ENCODE measurements around the gene SYNPO2.

Gene SYNPO2, protein sequence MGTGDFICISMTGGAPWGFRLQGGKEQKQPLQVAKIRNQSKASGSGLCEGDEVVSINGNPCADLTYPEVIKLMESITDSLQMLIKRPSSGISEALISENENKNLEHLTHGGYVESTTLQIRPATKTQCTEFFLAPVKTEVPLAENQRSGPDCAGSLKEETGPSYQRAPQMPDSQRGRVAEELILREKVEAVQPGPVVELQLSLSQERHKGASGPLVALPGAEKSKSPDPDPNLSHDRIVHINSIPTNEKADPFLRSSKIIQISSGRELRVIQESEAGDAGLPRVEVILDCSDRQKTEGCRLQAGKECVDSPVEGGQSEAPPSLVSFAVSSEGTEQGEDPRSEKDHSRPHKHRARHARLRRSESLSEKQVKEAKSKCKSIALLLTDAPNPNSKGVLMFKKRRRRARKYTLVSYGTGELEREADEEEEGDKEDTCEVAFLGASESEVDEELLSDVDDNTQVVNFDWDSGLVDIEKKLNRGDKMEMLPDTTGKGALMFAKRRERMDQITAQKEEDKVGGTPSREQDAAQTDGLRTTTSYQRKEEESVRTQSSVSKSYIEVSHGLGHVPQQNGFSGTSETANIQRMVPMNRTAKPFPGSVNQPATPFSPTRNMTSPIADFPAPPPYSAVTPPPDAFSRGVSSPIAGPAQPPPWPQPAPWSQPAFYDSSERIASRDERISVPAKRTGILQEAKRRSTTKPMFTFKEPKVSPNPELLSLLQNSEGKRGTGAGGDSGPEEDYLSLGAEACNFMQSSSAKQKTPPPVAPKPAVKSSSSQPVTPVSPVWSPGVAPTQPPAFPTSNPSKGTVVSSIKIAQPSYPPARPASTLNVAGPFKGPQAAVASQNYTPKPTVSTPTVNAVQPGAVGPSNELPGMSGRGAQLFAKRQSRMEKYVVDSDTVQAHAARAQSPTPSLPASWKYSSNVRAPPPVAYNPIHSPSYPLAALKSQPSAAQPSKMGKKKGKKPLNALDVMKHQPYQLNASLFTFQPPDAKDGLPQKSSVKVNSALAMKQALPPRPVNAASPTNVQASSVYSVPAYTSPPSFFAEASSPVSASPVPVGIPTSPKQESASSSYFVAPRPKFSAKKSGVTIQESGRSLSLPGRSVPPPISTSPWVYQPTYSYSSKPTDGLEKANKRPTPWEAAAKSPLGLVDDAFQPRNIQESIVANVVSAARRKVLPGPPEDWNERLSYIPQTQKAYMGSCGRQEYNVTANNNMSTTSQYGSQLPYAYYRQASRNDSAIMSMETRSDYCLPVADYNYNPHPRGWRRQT

DNA sequence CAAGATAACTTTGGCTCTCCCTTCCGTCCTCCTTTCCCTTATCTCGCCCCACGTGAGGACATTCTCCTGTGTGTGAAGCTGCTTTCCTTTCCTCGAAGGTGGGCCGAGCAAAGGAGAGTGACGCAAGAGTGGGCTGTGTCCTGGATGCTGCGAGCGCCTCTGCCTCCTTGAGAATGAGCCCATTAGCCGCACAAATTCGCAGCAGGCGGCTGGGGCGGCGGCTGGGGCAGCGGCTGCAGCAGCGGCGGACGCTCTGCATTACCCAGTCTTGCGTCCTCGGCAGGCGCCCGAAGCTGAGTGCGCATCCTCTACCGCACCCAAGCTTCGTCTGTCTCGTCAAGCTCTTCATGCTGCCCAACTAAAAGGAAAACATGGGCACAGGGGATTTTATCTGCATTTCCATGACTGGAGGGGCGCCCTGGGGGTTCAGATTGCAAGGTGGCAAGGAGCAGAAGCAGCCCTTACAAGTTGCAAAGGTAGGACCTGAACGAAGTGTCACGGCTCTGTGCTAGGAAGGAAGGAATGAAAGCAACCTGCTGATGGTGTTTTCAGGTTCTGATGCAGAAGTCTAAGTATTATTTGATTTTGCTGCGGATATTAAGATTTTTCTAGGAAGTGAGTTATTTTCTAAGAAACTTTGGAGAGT is at the start of gene SYNPO2:
Gene SYNPO2, plus strand, starts transcription at position 189 of the 646 bp plus-strand sequence. Its CDS starts 183 bp downstream, at position 372.
- peak; percentile 93 for DNase-seq (ENCODE audit: low read depth, low spot score)

DNA sequence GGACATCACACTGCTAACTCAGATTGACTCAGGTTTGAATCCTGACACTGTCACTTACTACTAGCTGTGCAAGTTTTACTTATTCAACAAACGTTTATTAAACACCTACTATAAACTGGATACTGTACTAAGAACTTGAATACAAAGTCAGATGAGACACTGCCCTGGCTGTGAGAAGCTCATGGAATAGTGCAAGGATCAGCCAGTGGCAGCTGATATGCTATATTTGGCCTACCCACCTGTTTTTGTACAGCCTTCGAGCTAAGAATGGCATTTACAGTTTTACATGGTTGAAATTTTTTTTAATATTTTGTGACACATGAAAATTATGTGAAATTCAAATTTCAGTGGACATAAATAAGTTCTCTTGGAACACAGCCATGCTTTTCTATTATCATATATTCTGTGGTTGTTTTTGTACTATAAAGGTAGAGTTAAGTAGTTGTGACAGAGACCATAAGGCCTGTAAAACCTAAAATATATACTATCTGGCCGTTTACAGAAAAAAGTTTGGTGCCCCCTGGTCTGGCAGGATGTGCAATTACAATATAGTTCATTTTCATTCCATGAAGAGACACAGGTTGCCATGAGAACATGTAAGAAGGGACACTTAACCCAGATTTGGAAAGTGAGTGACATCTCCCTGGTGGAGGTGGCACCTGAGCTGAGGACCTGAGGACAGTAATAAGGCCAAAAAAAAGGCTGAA is 49.3 kb upstream of the SYNPO2 start:
- no peak for DNase-seq (ENCODE audit: low read depth, low spot score)

DNA sequence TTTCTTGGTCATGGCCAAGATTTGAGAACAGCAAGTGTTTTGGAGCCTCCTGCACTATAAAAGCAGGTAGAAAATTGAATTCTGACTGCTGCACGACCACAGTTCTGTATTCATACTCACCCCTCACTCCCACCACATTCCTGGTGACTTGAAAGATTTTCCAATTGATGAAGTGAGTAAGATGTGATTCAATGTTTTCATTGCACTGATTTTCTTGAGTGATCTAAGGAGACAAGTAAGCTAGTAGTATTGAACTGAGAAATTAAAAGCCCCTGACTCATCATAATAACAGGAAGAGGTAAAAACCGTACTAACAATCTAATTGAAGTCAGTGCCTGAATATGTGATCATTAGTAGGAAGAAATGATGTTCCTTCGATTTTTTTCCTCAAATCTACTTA is 46.6 kb upstream of the SYNPO2 start:
- DNase-seq (ENCODE audit: low read depth, low spot score), result peak; percentile 61

DNA sequence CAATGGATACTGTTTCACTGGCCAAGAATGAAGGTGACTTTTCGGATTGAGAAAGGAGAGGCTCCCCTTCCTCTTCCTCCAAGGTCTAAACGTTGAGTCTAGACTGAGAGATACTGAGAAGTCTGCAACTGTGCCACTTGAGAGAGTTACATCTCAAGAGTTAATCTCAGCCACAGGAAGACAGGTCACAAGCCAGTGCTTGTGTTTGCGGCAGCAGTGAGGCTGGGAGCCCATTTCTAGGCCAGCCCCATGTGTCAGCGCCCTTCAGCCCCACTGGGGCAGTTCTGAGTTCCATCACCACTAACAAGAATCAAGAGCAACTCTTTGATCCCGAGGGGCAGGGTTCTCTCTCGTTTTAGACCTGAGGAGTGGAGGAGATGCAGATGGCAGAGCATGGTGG is 45.4 kb upstream of the SYNPO2 start:
- DNase-seq (ENCODE audit: low read depth, low spot score), result no peak

DNA sequence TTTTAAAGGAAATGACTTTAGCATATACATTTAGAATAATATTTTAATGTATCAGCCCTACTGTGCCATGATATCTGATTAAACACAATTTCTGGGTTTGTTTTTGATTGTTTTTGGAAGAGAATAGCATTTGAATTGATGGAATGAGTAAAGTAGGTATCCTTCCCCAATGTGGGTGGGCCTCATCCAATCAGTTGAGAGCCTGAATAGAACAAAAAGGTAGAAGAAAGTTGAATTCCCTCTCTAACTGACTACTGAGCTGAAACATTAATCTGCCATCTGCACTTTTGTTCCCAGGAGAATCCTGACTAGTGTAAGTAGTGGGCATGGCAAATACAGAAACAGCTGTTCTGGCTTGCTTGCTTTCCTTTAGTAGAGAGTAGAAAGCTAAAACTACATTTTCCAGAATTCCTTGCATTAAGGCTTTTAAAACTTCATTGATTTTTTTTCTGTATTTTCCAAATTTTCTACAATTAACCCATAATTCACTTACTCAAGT is 43.1 kb upstream of the SYNPO2 start:
- DNase-seq (ENCODE audit: low read depth, low spot score), result no peak

DNA sequence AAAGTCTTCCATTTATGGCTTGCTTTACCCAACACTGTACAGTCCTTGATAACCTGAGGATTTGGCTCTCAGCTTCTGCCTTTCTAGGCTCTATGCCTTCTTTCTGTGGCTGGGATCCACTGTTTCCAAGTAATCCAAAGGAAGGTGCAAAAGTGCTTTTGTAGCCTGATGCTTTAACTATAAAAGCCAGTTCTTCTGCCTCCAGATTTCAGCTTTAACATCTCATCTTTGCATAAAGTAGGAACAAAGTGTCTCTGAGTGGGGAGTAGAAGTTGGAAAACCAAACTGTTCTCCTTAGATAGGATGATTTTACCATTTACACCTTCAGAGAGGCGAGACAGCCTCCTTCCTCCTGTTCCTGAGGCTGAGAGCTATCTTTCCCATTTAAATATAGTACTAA is 41.7 kb upstream of the SYNPO2 start:
- no peak for DNase-seq (ENCODE audit: low read depth, low spot score)

DNA sequence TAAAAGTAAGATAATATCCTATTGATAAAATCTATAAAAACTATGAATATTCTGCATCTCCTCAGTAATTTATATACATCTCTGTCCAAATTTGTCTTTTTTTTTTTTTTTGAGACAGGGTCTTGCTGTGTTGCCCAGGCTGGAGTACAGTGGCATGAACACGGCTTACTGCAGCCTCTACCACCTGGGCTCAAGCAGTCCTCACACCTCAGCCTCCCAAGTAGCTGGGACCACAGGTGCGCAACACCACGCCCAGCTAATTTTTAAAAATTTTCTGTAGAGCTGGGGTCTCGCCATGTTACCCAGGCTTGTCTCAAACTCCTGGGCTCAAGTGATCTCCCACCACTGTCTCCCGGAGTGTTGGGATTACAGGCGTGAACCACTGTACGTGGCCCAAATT is 40.4 kb upstream of the SYNPO2 start:
- DNase-seq (ENCODE audit: low read depth, low spot score), result no peak

DNA sequence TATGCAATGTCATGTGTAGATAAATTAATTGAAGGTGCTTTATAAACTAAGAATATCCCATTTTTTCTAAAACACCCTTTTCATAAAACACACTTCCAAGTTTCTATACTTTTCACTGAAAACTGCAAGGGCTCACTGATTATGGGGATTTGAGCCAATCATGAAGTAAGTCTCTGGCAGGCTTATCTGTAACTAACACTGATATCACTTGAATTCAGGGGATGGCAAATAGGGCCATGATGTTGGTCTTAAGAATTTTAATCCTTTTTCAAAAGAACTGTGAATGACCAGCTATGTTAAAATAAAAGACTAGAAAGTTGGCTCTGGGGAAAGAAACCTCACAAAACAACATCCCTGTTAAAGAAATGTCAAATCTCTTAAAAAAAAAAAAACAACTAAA is 39.8 kb upstream of the SYNPO2 start:
- no peak for DNase-seq (ENCODE audit: low read depth, low spot score)

DNA sequence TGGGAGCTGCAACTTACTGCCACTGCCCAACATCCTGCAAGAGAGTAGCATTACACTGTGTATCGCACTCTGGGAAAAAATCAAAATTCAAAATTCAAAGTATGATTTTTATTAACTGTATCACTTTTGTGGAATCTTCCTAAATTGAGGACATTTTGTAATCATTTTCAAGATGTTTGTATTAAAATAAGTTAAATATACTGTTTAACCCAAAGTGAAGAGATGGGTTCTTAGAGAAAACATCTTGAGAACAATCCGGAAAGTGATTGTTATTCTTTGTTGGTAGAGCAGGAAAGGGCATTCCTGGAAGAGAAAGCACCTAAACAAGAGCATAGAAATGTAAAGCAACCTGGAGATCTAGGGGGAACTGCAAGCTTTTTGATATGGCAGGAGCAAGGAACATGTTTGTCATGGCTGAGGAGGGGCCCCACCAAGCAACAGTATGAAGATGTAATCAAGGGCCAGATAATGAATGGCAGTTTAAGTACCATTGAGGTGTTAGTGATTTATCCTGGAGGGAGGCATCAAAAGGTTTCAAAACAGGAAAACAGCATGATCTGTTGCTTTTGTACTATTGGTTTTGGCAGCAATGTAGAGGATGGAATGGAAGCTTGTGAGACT is 38.7 kb upstream of the SYNPO2 start:
- no peak for DNase-seq (ENCODE audit: low read depth, low spot score)

DNA sequence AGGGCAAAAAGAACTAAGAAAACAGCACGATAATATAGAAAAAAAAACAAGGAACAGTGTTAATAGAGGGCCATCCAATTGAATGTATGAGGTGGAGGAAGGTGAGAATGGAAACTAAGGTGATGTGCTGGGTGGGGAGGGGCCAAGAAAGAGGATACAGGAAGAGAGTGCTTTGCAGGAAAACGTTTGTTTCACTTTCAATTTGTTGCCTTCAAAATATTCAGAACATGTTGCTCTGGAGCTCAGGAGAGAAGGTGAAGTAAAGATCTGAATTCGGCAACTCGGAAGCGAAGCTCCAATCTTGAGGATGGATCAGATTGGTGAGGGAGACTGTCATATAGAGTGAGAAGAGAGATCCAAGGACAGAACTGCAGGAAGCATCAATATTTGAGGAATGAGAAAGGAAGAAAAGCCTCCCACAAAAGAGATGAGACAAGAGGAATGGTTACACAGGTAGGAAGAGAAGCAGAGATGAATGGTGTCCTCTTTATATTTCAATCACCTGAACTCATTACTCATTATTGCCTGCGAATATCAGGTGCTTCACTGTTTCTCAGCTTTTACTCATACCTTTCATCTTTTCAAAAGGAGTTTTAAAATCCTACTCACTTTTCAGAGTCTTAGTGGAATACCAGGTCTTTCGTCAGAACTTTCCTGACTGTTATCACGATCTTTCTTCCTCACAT is 38.0 kb upstream of the SYNPO2 start:
- DNase-seq (ENCODE audit: low read depth, low spot score), result no peak

DNA sequence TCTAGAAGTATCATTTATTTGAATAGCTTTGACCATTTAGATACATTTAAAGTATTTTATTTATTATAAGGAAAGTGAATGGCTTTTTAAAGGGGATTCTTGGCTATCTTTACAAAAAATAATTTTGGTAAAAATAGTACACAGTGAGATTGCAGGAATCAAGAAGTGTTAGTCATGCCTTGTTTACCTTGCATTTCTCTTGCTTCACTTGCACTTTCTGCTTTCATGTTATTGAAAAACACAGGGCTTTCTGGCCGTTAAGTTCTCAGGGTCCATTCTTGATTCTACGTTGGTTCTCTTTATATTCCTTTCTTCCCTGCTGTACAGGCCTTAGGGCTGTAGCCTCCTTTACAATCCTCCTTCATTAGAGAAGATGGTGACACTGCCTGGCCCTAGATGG is 30.9 kb upstream of the SYNPO2 start:
- DNase-seq (ENCODE audit: low read depth, low spot score), result peak; percentile 19

DNA sequence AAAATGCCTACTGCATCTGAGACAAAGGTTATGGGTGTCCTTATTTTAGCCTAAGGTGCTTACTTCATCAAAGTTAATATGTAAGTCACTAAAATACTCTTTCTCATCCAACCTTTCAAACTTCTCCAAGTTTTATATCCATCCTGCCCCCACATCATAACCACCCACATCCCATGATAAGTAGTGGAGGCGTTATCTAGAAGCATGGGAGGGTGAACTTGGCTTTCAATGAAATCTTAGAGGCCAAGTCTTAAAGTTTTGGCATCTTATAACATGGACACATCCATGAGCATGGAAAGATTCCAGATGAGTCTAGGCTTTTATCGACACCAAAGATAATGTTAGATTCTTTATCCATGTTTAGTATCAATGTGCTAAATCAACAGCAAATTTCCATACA is 29.9 kb upstream of the SYNPO2 start:
- DNase-seq (ENCODE audit: low read depth, low spot score), result no peak

DNA sequence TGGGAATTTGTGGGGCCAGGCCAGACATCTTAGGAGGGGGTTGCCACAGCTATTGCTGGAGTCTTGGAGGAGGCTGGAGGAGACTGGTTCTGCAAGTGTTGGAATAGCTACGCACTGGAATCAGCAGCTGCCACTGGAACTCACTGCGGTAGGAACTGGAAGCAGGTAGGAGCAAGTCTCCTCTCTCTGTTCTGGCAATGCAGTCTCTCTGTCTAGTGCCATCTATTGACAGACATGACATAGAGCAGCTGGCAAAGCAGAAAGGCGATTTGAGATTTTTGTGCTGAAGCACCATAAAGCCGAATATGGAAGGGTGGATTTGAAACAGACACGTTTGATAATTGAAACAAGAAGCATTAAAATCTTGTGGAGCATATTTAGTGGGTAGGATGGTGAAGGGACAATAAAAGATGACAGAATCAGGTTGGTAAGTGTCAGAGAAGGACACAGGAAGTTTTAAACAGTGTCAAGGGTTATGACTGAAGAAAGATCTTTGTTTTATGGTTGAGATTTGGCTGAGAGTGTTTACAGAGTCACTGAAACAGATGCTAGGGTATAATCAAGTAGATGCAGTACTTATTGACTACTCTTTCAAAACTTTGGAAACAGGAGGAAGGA is 23.5 kb upstream of the SYNPO2 start:
- peak; percentile 65 for DNase-seq (ENCODE audit: low read depth, low spot score)

DNA sequence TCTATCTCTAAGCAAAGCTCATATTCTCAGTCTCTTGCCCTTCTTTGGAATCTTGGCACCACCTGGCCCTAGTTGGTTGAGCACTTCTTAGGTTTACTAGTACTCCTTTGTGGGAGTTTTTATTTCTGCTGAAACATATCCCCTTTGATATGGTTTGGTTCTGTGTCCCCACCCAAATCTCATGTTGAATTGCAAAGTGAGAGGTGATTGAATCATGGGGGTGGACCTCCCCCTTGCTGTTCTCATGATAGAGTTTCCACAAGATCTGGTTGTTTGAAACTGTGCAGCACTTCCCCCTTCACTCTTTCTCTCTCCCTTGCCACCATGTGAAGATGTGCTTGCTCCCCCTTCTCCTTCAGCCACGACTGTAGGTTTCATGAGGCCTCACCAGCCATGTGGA is 22.2 kb upstream of the SYNPO2 start:
- no peak for DNase-seq (ENCODE audit: low read depth, low spot score)

DNA sequence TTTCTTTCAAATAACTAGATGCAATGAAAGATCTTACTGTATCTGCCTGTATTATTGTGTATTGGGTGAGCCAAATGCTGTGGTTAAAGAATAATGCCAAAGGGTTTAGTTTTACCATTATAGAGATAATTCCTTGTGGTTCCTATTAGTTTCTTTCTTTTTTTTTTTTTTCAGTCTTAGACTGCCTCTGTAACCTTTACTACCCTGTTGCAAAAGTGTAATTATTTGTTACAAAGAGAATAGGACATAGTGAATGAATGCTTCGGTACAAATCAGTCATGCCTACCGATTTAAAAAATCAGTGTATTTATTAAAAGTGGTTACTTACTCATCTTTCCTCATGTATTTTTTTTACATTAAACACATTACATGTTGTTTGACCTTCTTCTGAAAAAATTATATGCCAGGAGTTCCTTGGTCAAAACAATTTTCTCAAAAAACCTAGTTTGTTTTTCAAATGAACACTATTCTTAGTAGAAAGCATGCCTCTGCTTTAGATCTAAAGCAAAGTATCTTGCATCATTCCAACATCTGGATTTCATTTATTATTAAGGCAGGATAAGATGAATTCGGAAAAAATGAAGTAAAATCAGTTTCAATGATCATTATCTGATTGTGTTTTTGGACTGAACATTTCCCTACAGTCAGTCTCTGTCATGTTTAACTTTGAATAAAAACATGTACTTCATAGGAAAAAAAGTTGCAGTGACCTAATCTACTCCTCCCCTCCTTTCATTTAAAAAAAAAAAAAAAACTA is 21.2 kb upstream of the SYNPO2 start:
- DNase-seq (ENCODE audit: low read depth, low spot score), result no peak

DNA sequence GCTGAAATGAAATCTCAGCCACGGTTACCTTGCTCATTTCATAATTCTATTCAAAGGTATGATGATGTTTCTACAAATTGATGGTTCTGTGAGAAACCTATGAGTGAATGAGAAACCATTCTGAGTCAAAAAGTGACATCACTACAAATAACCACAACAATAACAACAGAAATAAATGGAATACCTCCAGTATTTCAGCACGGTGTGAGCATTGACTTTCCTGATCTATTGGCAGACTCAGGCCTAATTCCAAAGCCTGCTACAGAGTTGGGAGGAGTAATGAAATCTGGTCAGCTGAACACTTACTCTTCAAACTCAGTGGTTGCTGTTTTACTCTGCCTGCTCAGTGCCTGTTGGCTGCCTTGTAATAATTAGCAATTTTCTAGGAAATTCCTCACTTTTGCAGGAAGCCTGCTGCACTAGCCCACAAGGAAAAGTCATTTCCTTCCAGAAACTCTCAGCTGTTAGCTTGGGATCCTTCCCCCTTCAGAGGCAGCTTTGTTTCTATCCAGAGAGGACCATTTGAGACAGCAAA is 18.8 kb upstream of the SYNPO2 start:
- peak; percentile 61 for DNase-seq (ENCODE audit: low read depth, low spot score)

DNA sequence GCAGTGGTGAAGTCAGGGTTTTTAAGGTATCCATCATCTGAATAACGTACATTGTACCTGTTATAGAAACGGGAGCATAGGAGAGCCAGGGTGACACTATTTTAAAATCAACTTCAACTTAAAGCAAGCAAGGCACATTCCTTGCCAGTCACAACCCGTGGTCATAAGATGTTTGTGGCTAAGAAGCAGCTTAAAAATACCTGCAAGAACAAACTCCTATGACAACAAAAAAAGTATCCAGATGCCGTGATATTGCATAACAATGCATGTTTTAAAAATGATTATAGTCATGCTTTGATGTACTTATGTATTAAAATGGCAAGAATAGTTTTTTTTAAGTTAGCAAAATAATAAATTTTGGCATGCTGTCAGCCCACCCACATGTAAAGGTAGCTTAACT is 16.5 kb upstream of the SYNPO2 start:
- peak; percentile 20 for DNase-seq (ENCODE audit: low read depth, low spot score)

DNA sequence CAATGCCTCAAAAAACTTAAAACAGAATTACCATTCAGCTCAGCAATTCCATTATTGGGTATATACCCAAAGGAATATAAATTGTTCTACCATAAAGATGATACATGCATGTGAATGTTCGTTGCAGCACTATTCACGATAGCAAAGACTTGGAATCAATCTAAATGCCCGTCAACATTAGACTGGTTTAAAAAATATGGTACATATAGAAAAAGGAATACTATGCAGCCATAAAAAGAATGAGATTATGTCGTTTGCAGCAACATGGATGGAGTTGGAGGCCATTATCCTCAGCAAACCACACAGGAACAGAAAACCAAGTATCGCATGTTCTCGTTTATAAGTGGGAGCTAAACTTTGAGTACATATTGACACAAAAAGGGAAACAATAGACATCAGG is 10.9 kb upstream of the SYNPO2 start:
- DNase-seq (ENCODE audit: low read depth, low spot score), result no peak

Data from astrocyte of the hippocampus (primary cell).